Peyer's patch (tissue), 4 donors: ENCODE measurements around the gene BAHCC1.

Source experiments
- CTCF ChIP-seq, 6 experiments: fragments of 450-650 bp in 4 of 6; fragments of 200-600 bp in 2 of 6; sonication (generic) in 1 of 6; IDR thresholded peaks; one replicate each; pipeline ENCODE4 v1.5.1; 2017 to 2019; ENCODE audit warnings: antibody characterized with exemption in 6 of 6, mild to moderate bottlenecking in 3 of 6, moderate library complexity in 1 of 6
- POLR2A ChIP-seq, 2 donors: fragments of 450-650 bp; IDR thresholded peaks; one replicate each; pipeline ENCODE4 v1.5.1; 2017; ENCODE audit warnings: antibody characterized with exemption in 2 of 2, mild to moderate bottlenecking in 2 of 2, moderate library complexity in 2 of 2

GRCh38 chr17:81502471-81503017 is 107.3 kb downstream of the BAHCC1 start:
- TF ChIP-seq POLR2A (IDR thresholded peaks at IDR 0.05) (no peak), CTCF (IDR thresholded peaks at IDR 0.05) (no peak)
